Ovary (tissue), 9 donors: ENCODE measurements around the gene MAPT. TPM values are rescaled to one million over a fixed set of nuclear protein-coding genes. Genes with fewer than 3 reads are reported as not detected.
"Not testable (repeated sequence)": the region's sequence is repeated elsewhere in the genome, so short reads cannot be mapped to it uniquely, and the experiment has no call there.

Experiments used
- DNase-seq, 5 donors: peaks; one replicate each; pipeline ENCODE4 v3.0.0-alpha.2; 2019 to 2020
- H3K27ac ChIP-seq, 2 donors: fragments of 200-600 bp; one replicate each; pipeline versions ENCODE4 v1.5.1 to v1.8.0; 2019 to 2022
- H3K27me3 ChIP-seq: fragments of 200-600 bp; one replicate; pipeline ENCODE4 v1.8.0; 2022
- H3K36me3 ChIP-seq: fragments of 200-600 bp; sonication (generic); one replicate; pipeline ENCODE4 v1.5.1; 2019
- H3K4me1 ChIP-seq: one replicate; pipeline ENCODE4 v1.8.1; 2013; ENCODE audit warnings: mild to moderate bottlenecking, moderate library complexity; ENCODE audit not compliant: insufficient read depth
- H3K4me3 ChIP-seq: fragments of 200-600 bp; sonication (generic); one replicate; pipeline ENCODE4 v1.5.1; 2017
- H3K9me3 ChIP-seq, 2 donors: fragments of 200-600 bp in 1 of 2; sonication (generic) in 1 of 2; one replicate each; pipeline versions ENCODE4 v1.5.1 to v1.8.1; 2013 to 2019; ENCODE audit warnings: mild to moderate bottlenecking in 1 of 2, moderate library complexity in 1 of 2
- CTCF ChIP-seq, 3 donors: fragments of 450-650 bp in 2 of 3; fragments of 200-600 bp in 1 of 3; IDR thresholded peaks; one replicate each; pipeline versions ENCODE4 v1.5.1 to v1.8.0; 2016 to 2022; ENCODE audit warnings: antibody characterized with exemption in 3 of 3, mild to moderate bottlenecking in 1 of 3
- EP300 ChIP-seq: sonication (generic); formaldehyde crosslinking; IDR thresholded peaks from one replicate; pipeline ENCODE4 v1.6.1; 2017; ENCODE audit warnings: antibody characterized with exemption
- POLR2A ChIP-seq: fragments of 450-650 bp; IDR thresholded peaks from one replicate; pipeline ENCODE4 v1.6.1; 2017; ENCODE audit warnings: antibody characterized with exemption, mild to moderate bottlenecking, moderate library complexity
- WGBS, 3 donors: extraction: QIAGEN DNeasy Blood & Tissue Kit in 1 of 3; methylation state at CpG; one replicate each; pipeline versions ENCODE4 v1.1.5 to v1.1.7; 2013 to 2017; 5-methylcytosine and 5-hydroxymethylcytosine counted together
- intact Hi-C, 4 donors: fragments of 100-400 bp; cut with DNase I; formaldehyde crosslinking; loops; one replicate each; pipeline versions ENCODE4 v1.11.0 to v1.15.1; 2022 to 2023
- polyA plus RNA-seq, 2 donors: library from polyadenylated mRNA; stranded (reverse); fragments of 200-250 nt in 1 of 2; fragments of 350-450 nt in 1 of 2; fragmentation: Illumina TruSeq in 1 of 2; extraction: RNeasy Lipid Tissue Mini Kit (QIAGEN cat#74804) in 1 of 2; gene quantifications; one replicate each; pipeline ENCODE4 v1.2.3, GENCODE V29; 2013 to 2014
- total RNA-seq, 7 donors: library from RNA; depleted of rRNA in 2 of 7; stranded (reverse); fragments of >200 nt in 2 of 7; fragmentation: NEBNext Ultra II Directional in 3 of 7; extraction: Animal tissue kit (Norgen Biotek cat#: 25700) in 3 of 7; gene quantifications; one replicate each; pipeline versions ENCODE4 v1.1.0 to v1.2.4, GENCODE V29; 2016 to 2023
- donor health status: DM: no; HTN: no; CAD: no; lungs with moderate emphysema.
- donor health status: DM: no; HTN: no; CAD: no.
- donor health status: Bipolar disorder and iron deficiency.
- donor health status: DM: yes; HTN: yes; CAD: no.
- donor health status: DM: no; HTN: no; CAD: no.
- donor health status: DM: yes; HTN: yes; CAD: no.

MAPT gene
- total and polyA plus RNA-seq, 9 donors: 0.40 to 2.2 (median 1.1) TPM

GRCh38 chr17:45912319-45912718 is 18.0 kb downstream of the MAPT start:
- intact Hi-C loops: no loop called here
- Histone ChIP-seq H3K4me3 (no peak overlapping the region), H3K9me3 (no peaks in the 10 kb centered on the region), H3K36me3 (no peaks in the 10 kb centered on the region), H3K27me3 (no peaks in the 10 kb centered on the region), H3K27ac (no peak overlapping the region), H3K4me1 (no peaks in the 10 kb centered on the region)
- no peak for TF ChIP-seq CTCF (IDR thresholded peaks at IDR 0.05)
- TF ChIP-seq EP300: no peak
- no peak for TF ChIP-seq POLR2A
- DNase-seq: no peak

GRCh38 chr17:45913030-45913429 is 18.7 kb downstream of the MAPT start:
- H3K4me3 ChIP-seq, DNase-seq, H3K9me3 ChIP-seq, intact Hi-C loops, H3K4me1 ChIP-seq, H3K27me3 ChIP-seq, H3K36me3 ChIP-seq, H3K27ac ChIP-seq: not testable (repeated sequence)
- WGBS, 3 donors: 79 to 87% (median 84%) methylated on average over 5 of the region's 5 CpGs

GRCh38 chr17:45914047-45914717 is 19.8 kb downstream of the MAPT start:
- intact Hi-C loops: no loop called here
- 53 to 63% (median 55%) methylated on average over 10 of the region's 10 CpGs for WGBS, 3 donors
- H3K4me3 ChIP-seq: no peak overlapping the region

GRCh38 chr17:45915263-45915662 is 20.9 kb downstream of the MAPT start:
- Histone ChIP-seq H3K27ac (no peak overlapping the region), H3K4me3 (no peak overlapping the region), H3K27me3 (no peaks in the 10 kb centered on the region), H3K9me3 (no peaks in the 10 kb centered on the region), H3K4me1 (no peaks in the 10 kb centered on the region), H3K36me3 (no peaks in the 10 kb centered on the region)
- intact Hi-C loops: no loop called here
- no peak for DNase-seq
- whole genome bisulfite sequencing, 3 donors: 75 to 90% (median 89%) methylated on average over 4 of the region's 4 CpGs
- TF ChIP-seq EP300: no peak
- TF ChIP-seq POLR2A: no peak
- TF ChIP-seq CTCF (IDR thresholded peaks at IDR 0.05): no peak

More at GRCh38 chr17:45914047-45914717, 19.8 kb downstream of the MAPT start:
- TF ChIP-seq POLR2A (no peak), EP300 (no peak), CTCF (IDR thresholded peaks at IDR 0.05) (no peak)
- no peak for DNase-seq
- no peaks in the 10 kb centered on the region for H3K27me3 ChIP-seq
- H3K9me3 ChIP-seq: no peaks in the 10 kb centered on the region
- H3K27ac ChIP-seq: no peak overlapping the region
- no peaks in the 10 kb centered on the region for H3K36me3 ChIP-seq
- no peaks in the 10 kb centered on the region for H3K4me1 ChIP-seq

- no peaks in the 10 kb centered on the region for H3K27me3 ChIP-seq
These were observed 22.7 kb downstream of the MAPT start for GRCh38 chr17:45917081-45917480.

More at GRCh38 chr17:45917081-45917480, 22.7 kb downstream of the MAPT start:
- Histone ChIP-seq H3K36me3 (no peaks in the 10 kb centered on the region), H3K27ac (no peak overlapping the region), H3K4me3 (no peak overlapping the region), H3K9me3 (no peaks in the 10 kb centered on the region), H3K4me1 (no peaks in the 10 kb centered on the region)
- DNase-seq: no peak
- no peak for TF ChIP-seq CTCF (IDR thresholded peaks at IDR 0.05)
- TF ChIP-seq EP300: no peak
- no peak for TF ChIP-seq POLR2A
- 76 to 81% (median 79%) methylated on average over 7 of the region's 7 CpGs for WGBS, 3 donors
- intact Hi-C loops: no loop called here
